Gastroesophageal sphincter (tissue), 3 donors: ENCODE data around the gene CXXC5.

ENCODE experiments used
- EP300 ChIP-seq: sonication (generic); formaldehyde crosslinking; IDR thresholded peaks from one replicate; pipeline ENCODE4 v1.6.1; 2017; ENCODE audit warnings: antibody characterized with exemption, mild to moderate bottlenecking
- POLR2A ChIP-seq, 2 donors: fragments of 450-650 bp; IDR thresholded peaks; one replicate each; pipeline ENCODE4 v1.6.1; 2017; ENCODE audit warnings: antibody characterized with exemption in 2 of 2, mild to moderate bottlenecking in 2 of 2, moderate library complexity in 1 of 2
- POLR2AphosphoS5 ChIP-seq: sonication (generic); formaldehyde crosslinking; IDR thresholded peaks from one replicate; pipeline ENCODE4 v1.6.1; 2017; ENCODE audit warnings: antibody characterized with exemption
- TF ChIP-seq, protein P1 (sequence below), 4 experiments: fragments of 200-600 bp in 2 of 4; fragments of 450-650 bp in 2 of 4; sonication (generic) in 1 of 4; IDR thresholded peaks; one replicate each; pipeline ENCODE4 v1.5.1; 2017 to 2019; ENCODE audit warnings: antibody characterized with exemption in 4 of 4, mild to moderate bottlenecking in 2 of 4, moderate library complexity in 2 of 4

DNA sequence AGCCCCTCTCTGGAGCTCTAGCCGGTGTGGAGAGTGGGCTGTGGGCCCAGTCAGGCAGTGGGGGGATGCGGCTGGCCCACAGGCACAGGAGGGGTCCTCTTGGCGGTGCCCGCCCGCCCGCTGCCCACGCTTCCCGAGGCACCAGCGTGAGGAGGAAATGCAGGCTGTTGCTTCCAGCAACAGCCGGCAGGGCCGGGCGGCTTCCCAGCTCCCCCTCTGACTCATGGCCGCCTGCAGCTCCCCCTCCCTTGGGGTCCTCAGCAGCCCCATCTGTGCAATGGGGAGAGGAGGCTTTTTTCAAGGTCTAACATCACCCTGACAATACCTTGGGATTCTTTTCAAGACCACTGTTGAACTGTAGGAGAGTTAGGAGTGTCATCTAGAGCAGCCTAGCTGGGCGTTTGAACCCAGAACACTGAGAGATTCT, 10.4 kb downstream of the CXXC5 start:
- TF ChIP-seq, protein P1, sequence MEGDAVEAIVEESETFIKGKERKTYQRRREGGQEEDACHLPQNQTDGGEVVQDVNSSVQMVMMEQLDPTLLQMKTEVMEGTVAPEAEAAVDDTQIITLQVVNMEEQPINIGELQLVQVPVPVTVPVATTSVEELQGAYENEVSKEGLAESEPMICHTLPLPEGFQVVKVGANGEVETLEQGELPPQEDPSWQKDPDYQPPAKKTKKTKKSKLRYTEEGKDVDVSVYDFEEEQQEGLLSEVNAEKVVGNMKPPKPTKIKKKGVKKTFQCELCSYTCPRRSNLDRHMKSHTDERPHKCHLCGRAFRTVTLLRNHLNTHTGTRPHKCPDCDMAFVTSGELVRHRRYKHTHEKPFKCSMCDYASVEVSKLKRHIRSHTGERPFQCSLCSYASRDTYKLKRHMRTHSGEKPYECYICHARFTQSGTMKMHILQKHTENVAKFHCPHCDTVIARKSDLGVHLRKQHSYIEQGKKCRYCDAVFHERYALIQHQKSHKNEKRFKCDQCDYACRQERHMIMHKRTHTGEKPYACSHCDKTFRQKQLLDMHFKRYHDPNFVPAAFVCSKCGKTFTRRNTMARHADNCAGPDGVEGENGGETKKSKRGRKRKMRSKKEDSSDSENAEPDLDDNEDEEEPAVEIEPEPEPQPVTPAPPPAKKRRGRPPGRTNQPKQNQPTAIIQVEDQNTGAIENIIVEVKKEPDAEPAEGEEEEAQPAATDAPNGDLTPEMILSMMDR (IDR thresholded peaks at IDR 0.05), result no peak
- peak; percentile 11 for TF ChIP-seq POLR2AphosphoS5
- TF ChIP-seq POLR2A (IDR thresholded peaks at IDR 0.05), result no peak
- no peak for TF ChIP-seq EP300
